Measurements from ENCODE around the gene NLRP3.

DNA sequence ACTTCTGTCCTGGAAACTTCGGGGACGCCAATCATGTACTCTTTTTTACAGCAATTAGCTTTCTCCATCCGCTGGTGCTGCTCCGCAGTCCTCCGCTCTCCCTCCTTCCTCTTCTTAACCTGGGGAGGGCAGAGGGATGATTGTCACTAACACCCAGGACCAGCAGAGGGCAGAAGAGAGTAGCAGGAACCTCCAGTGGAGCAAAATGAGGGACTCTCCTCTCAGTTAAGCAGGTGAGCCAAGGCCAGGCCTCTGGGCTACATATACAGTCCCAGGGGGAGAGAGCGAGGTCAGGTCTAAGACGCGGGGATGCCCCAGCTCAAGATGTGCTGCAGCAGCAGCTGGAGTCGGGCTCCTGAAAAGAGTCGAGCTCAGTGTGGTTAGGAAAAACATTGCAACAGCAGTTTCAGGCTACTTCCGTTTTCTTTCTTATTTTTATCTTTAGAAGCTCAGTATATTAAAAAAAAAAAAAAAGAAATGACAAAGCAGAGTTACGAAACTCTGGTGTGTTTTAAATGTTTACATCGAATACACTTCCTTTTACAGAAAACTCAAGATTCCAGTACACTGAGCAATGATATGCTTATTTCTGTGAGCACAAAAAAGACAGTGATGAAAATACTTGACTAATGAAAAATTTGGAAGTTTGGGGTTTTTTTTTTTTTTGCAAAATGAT lies 25.7 kb upstream of the NLRP3 start:
- TF ChIP-seq, protein P1, sequence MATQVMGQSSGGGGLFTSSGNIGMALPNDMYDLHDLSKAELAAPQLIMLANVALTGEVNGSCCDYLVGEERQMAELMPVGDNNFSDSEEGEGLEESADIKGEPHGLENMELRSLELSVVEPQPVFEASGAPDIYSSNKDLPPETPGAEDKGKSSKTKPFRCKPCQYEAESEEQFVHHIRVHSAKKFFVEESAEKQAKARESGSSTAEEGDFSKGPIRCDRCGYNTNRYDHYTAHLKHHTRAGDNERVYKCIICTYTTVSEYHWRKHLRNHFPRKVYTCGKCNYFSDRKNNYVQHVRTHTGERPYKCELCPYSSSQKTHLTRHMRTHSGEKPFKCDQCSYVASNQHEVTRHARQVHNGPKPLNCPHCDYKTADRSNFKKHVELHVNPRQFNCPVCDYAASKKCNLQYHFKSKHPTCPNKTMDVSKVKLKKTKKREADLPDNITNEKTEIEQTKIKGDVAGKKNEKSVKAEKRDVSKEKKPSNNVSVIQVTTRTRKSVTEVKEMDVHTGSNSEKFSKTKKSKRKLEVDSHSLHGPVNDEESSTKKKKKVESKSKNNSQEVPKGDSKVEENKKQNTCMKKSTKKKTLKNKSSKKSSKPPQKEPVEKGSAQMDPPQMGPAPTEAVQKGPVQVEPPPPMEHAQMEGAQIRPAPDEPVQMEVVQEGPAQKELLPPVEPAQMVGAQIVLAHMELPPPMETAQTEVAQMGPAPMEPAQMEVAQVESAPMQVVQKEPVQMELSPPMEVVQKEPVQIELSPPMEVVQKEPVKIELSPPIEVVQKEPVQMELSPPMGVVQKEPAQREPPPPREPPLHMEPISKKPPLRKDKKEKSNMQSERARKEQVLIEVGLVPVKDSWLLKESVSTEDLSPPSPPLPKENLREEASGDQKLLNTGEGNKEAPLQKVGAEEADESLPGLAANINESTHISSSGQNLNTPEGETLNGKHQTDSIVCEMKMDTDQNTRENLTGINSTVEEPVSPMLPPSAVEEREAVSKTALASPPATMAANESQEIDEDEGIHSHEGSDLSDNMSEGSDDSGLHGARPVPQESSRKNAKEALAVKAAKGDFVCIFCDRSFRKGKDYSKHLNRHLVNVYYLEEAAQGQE (IDR thresholded peaks at IDR 0.05; ENCODE audit: low read depth) = no peak
- TF ChIP-seq CREB1 (IDR thresholded peaks at IDR 0.05; ENCODE audit: low read depth) (no peak), CEBPB (IDR thresholded peaks at IDR 0.05) (no peak), EP300 (IDR thresholded peaks at IDR 0.05; ENCODE audit: borderline replicate concordance) (no peak), TAF1 (IDR thresholded peaks at IDR 0.05; ENCODE audit: low read depth) (no peak)
- TF ChIP-seq, protein P2, sequence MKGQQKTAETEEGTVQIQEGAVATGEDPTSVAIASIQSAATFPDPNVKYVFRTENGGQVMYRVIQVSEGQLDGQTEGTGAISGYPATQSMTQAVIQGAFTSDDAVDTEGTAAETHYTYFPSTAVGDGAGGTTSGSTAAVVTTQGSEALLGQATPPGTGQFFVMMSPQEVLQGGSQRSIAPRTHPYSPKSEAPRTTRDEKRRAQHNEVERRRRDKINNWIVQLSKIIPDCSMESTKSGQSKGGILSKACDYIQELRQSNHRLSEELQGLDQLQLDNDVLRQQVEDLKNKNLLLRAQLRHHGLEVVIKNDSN (IDR thresholded peaks at IDR 0.05) = no peak
- TF ChIP-seq, protein P3, sequence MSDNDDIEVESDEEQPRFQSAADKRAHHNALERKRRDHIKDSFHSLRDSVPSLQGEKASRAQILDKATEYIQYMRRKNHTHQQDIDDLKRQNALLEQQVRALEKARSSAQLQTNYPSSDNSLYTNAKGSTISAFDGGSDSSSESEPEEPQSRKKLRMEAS (IDR thresholded peaks at IDR 0.05) = no peak

All from Ishikawa (cell line).